GM23338 (cell line): ENCODE results near the gene LCP1. TPM values are rescaled to one million over a fixed set of nuclear protein-coding genes. Genes with fewer than 3 reads are reported as not detected.

Experiments used
- ATAC-seq: fragments of 200-7000 bp; cut with Tn5 transposase; 3 replicates; pipeline ENCODE4 v1.9.1; 2020
- DNase-seq: peaks from one replicate; pipeline ENCODE4 v3.0.0-alpha.2; 2015; ENCODE audit warnings: low spot score
- H2AFZ ChIP-seq: fragments of 200-600 bp; sonication (generic); 2 replicates; pipeline ENCODE4 v1.8.0; 2016; ENCODE audit warnings: antibody characterized with exemption, mild to moderate bottlenecking, moderate library complexity
- H3F3A ChIP-seq: fragments of 200-600 bp; sonication (generic); replicated peaks from 2 replicates; pipeline ENCODE4 v1.8.0; 2017; ENCODE audit warnings: antibody characterized with exemption, mixed run types, low read depth
- H3K27ac ChIP-seq: fragments of 200-600 bp; sonication (generic); 2 replicates; pipeline ENCODE4 v1.6.1; 2016; ENCODE audit warnings: low read depth
- H3K27me3 ChIP-seq: fragments of 200-600 bp; sonication (generic); 2 replicates; pipeline ENCODE4 v1.8.0; 2016; ENCODE audit warnings: mild to moderate bottlenecking, mixed run types, moderate library complexity; ENCODE audit not compliant: insufficient read depth
- H3K36me3 ChIP-seq: fragments of 200-600 bp; sonication (generic); 2 replicates; pipeline ENCODE4 v1.8.0; 2016; ENCODE audit warnings: mild to moderate bottlenecking; ENCODE audit not compliant: insufficient read depth
- H3K4me1 ChIP-seq: fragments of 200-600 bp; sonication (generic); 2 replicates; pipeline ENCODE4 v1.8.0; 2016; ENCODE audit warnings: mild to moderate bottlenecking, moderate library complexity; ENCODE audit not compliant: insufficient read depth
- H3K4me2 ChIP-seq: fragments of 200-600 bp; sonication (generic); 2 replicates; pipeline ENCODE4 v1.7.1; 2017; ENCODE audit warnings: mixed run types
- H3K4me3 ChIP-seq: fragments of 200-600 bp; sonication (generic); 2 replicates; pipeline ENCODE4 v1.6.1; 2016; ENCODE audit warnings: mixed run types
- H3K79me2 ChIP-seq: fragments of 200-600 bp; sonication (generic); replicated peaks from 2 replicates; pipeline ENCODE4 v1.8.0; 2017; ENCODE audit warnings: mild to moderate bottlenecking; ENCODE audit not compliant: insufficient read depth
- H3K9me2 ChIP-seq: fragments of 200-600 bp; sonication (generic); 2 replicates; pipeline ENCODE4 v1.8.0; 2017; ENCODE audit not compliant: insufficient read depth
- H4K20me1 ChIP-seq: fragments of 200-600 bp; sonication (generic); replicated peaks from 2 replicates; pipeline ENCODE4 v1.8.0; 2017; ENCODE audit warnings: mild to moderate bottlenecking; ENCODE audit not compliant: insufficient read depth
- H3K27ac Mint-ChIP-seq: 2 replicates; pipeline ENCODE4 v1.8.0; 2020; ENCODE audit warnings: inconsistent platforms, mild to moderate bottlenecking, moderate library complexity, mixed read lengths
- H3K27me3 Mint-ChIP-seq: 3 replicates; pipeline ENCODE4 v1.8.0; 2022; ENCODE audit warnings: low read depth, mild to moderate bottlenecking, moderate library complexity, mixed read lengths, inconsistent platforms; ENCODE audit not compliant: insufficient read depth, poor library complexity
- H3K36me3 Mint-ChIP-seq: 3 replicates; pipeline ENCODE4 v1.8.0; 2021; ENCODE audit warnings: low read depth, mild to moderate bottlenecking, inconsistent platforms, moderate library complexity, mixed read lengths
- H3K4me1 Mint-ChIP-seq: 3 replicates; pipeline ENCODE4 v1.8.0; 2020; ENCODE audit warnings: mild to moderate bottlenecking, inconsistent platforms, mixed read lengths
- H3K4me3 Mint-ChIP-seq: 3 replicates; pipeline ENCODE4 v1.8.0; 2021; ENCODE audit warnings: moderate library complexity, mild to moderate bottlenecking, inconsistent platforms, mixed read lengths
- H3K9me3 Mint-ChIP-seq: 3 replicates; pipeline ENCODE4 v1.8.0; 2020; ENCODE audit warnings: moderate library complexity, mild to moderate bottlenecking, inconsistent platforms, mixed read lengths
- CREB1 ChIP-seq: fragments of 250-450 bp; sonication (Bioruptor Pico); IDR thresholded peaks from 2 replicates; pipeline ENCODE4 v1.5.0; 2020; ENCODE audit warnings: low read depth, mild to moderate bottlenecking, moderate library complexity
- CTCF ChIP-seq, 2 experiments: fragments of 200-600 bp in 1 of 2; sonication (generic) in 1 of 2; conservative IDR thresholded peaks; 2 replicates each; pipeline versions ENCODE4 v1.5.1 to v1.6.1; 2016 to 2017; ENCODE audit warnings: antibody characterized with exemption in 2 of 2, low read depth in 2 of 2, mild to moderate bottlenecking in 2 of 2, moderate library complexity in 1 of 2
- EZH2phosphoT487 ChIP-seq: fragments of 200-600 bp; sonication (generic); IDR thresholded peaks from one replicate; pipeline ENCODE4 v1.8.1; 2018; ENCODE audit warnings: antibody characterized with exemption; ENCODE audit not compliant: unreplicated experiment
- JUNB ChIP-seq: IDR thresholded peaks from one replicate; pipeline ENCODE4 v1.6.1; 2016; ENCODE audit warnings: antibody characterized with exemption; ENCODE audit not compliant: unreplicated experiment
- POLR2AphosphoS5 ChIP-seq: IDR thresholded peaks from 2 replicates; pipeline ENCODE4 v1.6.1; 2016; ENCODE audit warnings: antibody characterized with exemption, low read depth
- ZNF114 ChIP-seq: fragments of 250-450 bp; sonication (Bioruptor Pico); IDR thresholded peaks from 2 replicates; pipeline ENCODE4 v1.5.0; 2020; ENCODE audit warnings: mild to moderate bottlenecking, moderate library complexity
- ZNF331 ChIP-seq: fragments of 250-450 bp; sonication (Bioruptor Pico); IDR thresholded peaks from 2 replicates; pipeline ENCODE4 v1.5.0; 2020; ENCODE audit warnings: low read depth, mild to moderate bottlenecking, moderate library complexity
- ZNF462 ChIP-seq: fragments of 250-450 bp; sonication (Bioruptor Pico); IDR thresholded peaks from 2 replicates; pipeline ENCODE4 v1.5.0; 2020; ENCODE audit warnings: mild to moderate bottlenecking, moderate library complexity
- polyA plus RNA-seq: library from polyadenylated mRNA; unstranded; fragments of >200 nt; fragmentation: Nextera tagmentation; extraction: Ambion mirVana; gene quantifications from 2 replicates; pipeline ENCODE4 v1.2.1, GENCODE V29; 2016
- total RNA-seq: library from RNA; depleted of rRNA; stranded (reverse); fragments of >200 nt; shearing (Covaris generic); gene quantifications from 2 replicates; pipeline ENCODE4 v1.2.3, GENCODE V29; 2014
- TF ChIP-seq, protein P1 (sequence below): IDR thresholded peaks from one replicate; pipeline ENCODE4 v1.6.1; 2018; ENCODE audit warnings: antibody characterized with exemption; ENCODE audit not compliant: unreplicated experiment
- TF ChIP-seq, protein P2 (sequence below): IDR thresholded peaks from 2 replicates; pipeline ENCODE4 v1.6.1; 2016; ENCODE audit warnings: antibody characterized with exemption

LCP1 gene
- total and polyA plus RNA-seq, 2 experiments from 2014 or later = 1.9 to 3.4 TPM

- no peak for TF ChIP-seq ZNF462 (CRISPR knock-in tag)
- TF ChIP-seq, protein P1, sequence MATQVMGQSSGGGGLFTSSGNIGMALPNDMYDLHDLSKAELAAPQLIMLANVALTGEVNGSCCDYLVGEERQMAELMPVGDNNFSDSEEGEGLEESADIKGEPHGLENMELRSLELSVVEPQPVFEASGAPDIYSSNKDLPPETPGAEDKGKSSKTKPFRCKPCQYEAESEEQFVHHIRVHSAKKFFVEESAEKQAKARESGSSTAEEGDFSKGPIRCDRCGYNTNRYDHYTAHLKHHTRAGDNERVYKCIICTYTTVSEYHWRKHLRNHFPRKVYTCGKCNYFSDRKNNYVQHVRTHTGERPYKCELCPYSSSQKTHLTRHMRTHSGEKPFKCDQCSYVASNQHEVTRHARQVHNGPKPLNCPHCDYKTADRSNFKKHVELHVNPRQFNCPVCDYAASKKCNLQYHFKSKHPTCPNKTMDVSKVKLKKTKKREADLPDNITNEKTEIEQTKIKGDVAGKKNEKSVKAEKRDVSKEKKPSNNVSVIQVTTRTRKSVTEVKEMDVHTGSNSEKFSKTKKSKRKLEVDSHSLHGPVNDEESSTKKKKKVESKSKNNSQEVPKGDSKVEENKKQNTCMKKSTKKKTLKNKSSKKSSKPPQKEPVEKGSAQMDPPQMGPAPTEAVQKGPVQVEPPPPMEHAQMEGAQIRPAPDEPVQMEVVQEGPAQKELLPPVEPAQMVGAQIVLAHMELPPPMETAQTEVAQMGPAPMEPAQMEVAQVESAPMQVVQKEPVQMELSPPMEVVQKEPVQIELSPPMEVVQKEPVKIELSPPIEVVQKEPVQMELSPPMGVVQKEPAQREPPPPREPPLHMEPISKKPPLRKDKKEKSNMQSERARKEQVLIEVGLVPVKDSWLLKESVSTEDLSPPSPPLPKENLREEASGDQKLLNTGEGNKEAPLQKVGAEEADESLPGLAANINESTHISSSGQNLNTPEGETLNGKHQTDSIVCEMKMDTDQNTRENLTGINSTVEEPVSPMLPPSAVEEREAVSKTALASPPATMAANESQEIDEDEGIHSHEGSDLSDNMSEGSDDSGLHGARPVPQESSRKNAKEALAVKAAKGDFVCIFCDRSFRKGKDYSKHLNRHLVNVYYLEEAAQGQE = no peak
Observed at GRCh38 chr13:46106839-46107371, 75.1 kb downstream of the LCP1 start (continued).

DNA sequence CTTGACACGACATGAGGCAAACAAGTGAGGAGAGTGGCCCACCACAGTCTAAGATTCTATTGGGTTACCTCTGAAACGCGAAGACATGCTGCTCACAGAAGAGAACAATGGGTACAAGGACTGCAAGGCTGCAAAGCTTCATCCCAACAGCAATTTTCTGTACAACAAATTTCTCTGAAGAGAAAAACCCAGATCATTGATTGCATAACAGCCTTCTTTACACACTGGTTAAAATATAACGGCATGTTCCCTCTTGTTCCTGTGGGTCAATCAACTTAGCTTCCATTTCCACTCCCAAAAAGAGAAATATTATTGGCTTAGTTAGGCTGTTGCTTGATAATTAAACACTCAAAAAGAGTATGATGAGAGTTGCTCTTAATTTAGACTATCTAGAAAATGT lies 77.1 kb downstream of the LCP1 start, which contains the start of gene CPB2:
Gene CPB2 (minus strand): TSS at position 166 of the 400 bp plus-strand sequence. CDS start 24 bp downstream, at position 142.
- Histone ChIP-seq H3K9me2 (no peaks in the 10 kb centered on the region), H4K20me1 (no peaks in the 10 kb centered on the region), H3K27me3 (no peaks in the 10 kb centered on the region), H2AFZ (no peak within 1 kb of the TSS), H3K36me3 (no peaks in the 10 kb centered on the region), H3K27ac (no peak within 1 kb of the TSS), H3K79me2 (no peaks in the 10 kb centered on the region), H3F3A (no peaks in the 10 kb centered on the region), H3K4me2 (no peak within 1 kb of the TSS), H3K4me1 (no peaks in the 10 kb centered on the region), H3K4me3 (no peak within 1 kb of the TSS)
- H3K27me3 Mint-ChIP-seq = peaks cover 3% of the 10 kb centered on the region
- no peak for DNase-seq
- peaks cover 12% of the 10 kb centered on the region; the same call in 2 of the 3 replicates for H3K4me1 Mint-ChIP-seq
- no peaks in the 10 kb centered on the region for H3K36me3 Mint-ChIP-seq
- no peak within 1 kb of the TSS for H3K27ac Mint-ChIP-seq
- no peak for ATAC-seq
- H3K4me3 Mint-ChIP-seq = no peak within 1 kb of the TSS
- no peaks in the 10 kb centered on the region for H3K9me3 Mint-ChIP-seq
- TF ChIP-seq CTCF (conservative IDR thresholded peaks at IDR 0.05; ENCODE audit: low read depth in 2 of 2) (no peak), ZNF331 (CRISPR knock-in tag) (no peak), ZNF114 (CRISPR knock-in tag) (no peak), JUNB (no peak), POLR2AphosphoS5 (no peak), EZH2phosphoT487 (no peak), CREB1 (CRISPR knock-in tag) (no peak)
- TF ChIP-seq, protein P2, sequence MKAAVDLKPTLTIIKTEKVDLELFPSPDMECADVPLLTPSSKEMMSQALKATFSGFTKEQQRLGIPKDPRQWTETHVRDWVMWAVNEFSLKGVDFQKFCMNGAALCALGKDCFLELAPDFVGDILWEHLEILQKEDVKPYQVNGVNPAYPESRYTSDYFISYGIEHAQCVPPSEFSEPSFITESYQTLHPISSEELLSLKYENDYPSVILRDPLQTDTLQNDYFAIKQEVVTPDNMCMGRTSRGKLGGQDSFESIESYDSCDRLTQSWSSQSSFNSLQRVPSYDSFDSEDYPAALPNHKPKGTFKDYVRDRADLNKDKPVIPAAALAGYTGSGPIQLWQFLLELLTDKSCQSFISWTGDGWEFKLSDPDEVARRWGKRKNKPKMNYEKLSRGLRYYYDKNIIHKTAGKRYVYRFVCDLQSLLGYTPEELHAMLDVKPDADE = no peak
